Endothelial cell (in vitro differentiated cells): Measurements from ENCODE around the gene CLIC4. TPM values are rescaled to one million over a fixed set of nuclear protein-coding genes. Genes with fewer than 3 reads are reported as not detected.
"Not testable (repeated sequence)": the region's sequence is repeated elsewhere in the genome, so short reads cannot be mapped to it uniquely, and the experiment has no call there.

Experiments used
- DNase-seq: peaks from one replicate; pipeline ENCODE4 v3.0.0; 2021; ENCODE audit warnings: low spot score
- H3K27ac Mint-ChIP-seq: one replicate; pipeline ENCODE4 v1.8.0; 2021; ENCODE audit warnings: mixed read lengths, inconsistent platforms; ENCODE audit not compliant: unreplicated experiment
- H3K27me3 Mint-ChIP-seq: one replicate; pipeline ENCODE4 v1.8.0; 2021; ENCODE audit warnings: mild to moderate bottlenecking, moderate library complexity, mixed read lengths, inconsistent platforms; ENCODE audit not compliant: unreplicated experiment
- H3K36me3 Mint-ChIP-seq: one replicate; pipeline ENCODE4 v1.8.0; 2021; ENCODE audit warnings: mild to moderate bottlenecking, low read depth, mixed read lengths, inconsistent platforms; ENCODE audit not compliant: unreplicated experiment
- H3K4me1 Mint-ChIP-seq: one replicate; pipeline ENCODE4 v1.8.0; 2021; ENCODE audit warnings: mild to moderate bottlenecking, mixed read lengths, inconsistent platforms; ENCODE audit not compliant: unreplicated experiment
- H3K4me3 Mint-ChIP-seq: one replicate; pipeline ENCODE4 v1.8.0; 2021; ENCODE audit warnings: mild to moderate bottlenecking, mixed read lengths, inconsistent platforms; ENCODE audit not compliant: unreplicated experiment
- H3K9me3 Mint-ChIP-seq: one replicate; pipeline ENCODE4 v1.8.0; 2021; ENCODE audit warnings: mixed read lengths, inconsistent platforms; ENCODE audit not compliant: unreplicated experiment
- CTCF ChIP-seq: fragments of 200-600 bp; sonication (generic); IDR thresholded peaks from one replicate; pipeline ENCODE4 v1.5.0; 2021; ENCODE audit warnings: antibody characterized with exemption; ENCODE audit not compliant: unreplicated experiment
- total RNA-seq: library from RNA; stranded (reverse); fragmentation: NEBNext Ultra II Directional; extraction: Animal tissue kit (Norgen Biotek cat#: 25700); gene quantifications from one replicate; pipeline ENCODE4 v1.2.1, GENCODE V29; 2021; ENCODE audit not compliant: unreplicated experiment

Gene CLIC4
- total RNA-seq, 1 donor from 2014 or later = 109 TPM

GRCh38 chr1:24779689-24780464 is 34.6 kb downstream of the CLIC4 start:
- H3K27ac Mint-ChIP-seq = peak overlapping the region; percentile 22
- TF ChIP-seq CTCF = no peak
- no peaks in the 10 kb centered on the region for H3K36me3 Mint-ChIP-seq
- peaks cover 6% of the 10 kb centered on the region for H3K4me1 Mint-ChIP-seq
- H3K27me3 Mint-ChIP-seq = peaks cover 2% of the 10 kb centered on the region
- H3K4me3 Mint-ChIP-seq = no peak overlapping the region
- no peaks in the 10 kb centered on the region for H3K9me3 Mint-ChIP-seq
- DNase-seq = no peak

GRCh38 chr1:24780626-24781025 is 35.4 kb downstream of the CLIC4 start:
- not testable (repeated sequence) for H3K4me3 Mint-ChIP-seq, H3K27ac Mint-ChIP-seq, H3K9me3 Mint-ChIP-seq, H3K36me3 Mint-ChIP-seq, DNase-seq, H3K4me1 Mint-ChIP-seq, H3K27me3 Mint-ChIP-seq

- no peaks in the 10 kb centered on the region for H3K36me3 Mint-ChIP-seq
- no peaks in the 10 kb centered on the region for H3K4me1 Mint-ChIP-seq
- H3K27ac Mint-ChIP-seq = no peak overlapping the region
- H3K9me3 Mint-ChIP-seq = no peaks in the 10 kb centered on the region
- H3K4me3 Mint-ChIP-seq = no peak overlapping the region
- DNase-seq = no peak
- no peak for TF ChIP-seq CTCF
- peaks cover 3% of the 10 kb centered on the region for H3K27me3 Mint-ChIP-seq
Measured at GRCh38 chr1:24782689-24783088, 37.4 kb downstream of the CLIC4 start.

- H3K27me3 Mint-ChIP-seq = peaks cover 3% of the 10 kb centered on the region
- no peak for DNase-seq
- H3K4me3 Mint-ChIP-seq = no peak overlapping the region
- H3K9me3 Mint-ChIP-seq = no peaks in the 10 kb centered on the region
- TF ChIP-seq CTCF = no peak
- H3K36me3 Mint-ChIP-seq = no peaks in the 10 kb centered on the region
- H3K27ac Mint-ChIP-seq = no peak overlapping the region
- no peaks in the 10 kb centered on the region for H3K4me1 Mint-ChIP-seq
Measured at GRCh38 chr1:24783713-24784112, 38.5 kb downstream of the CLIC4 start.

- no peak for TF ChIP-seq CTCF
- Mint-ChIP-seq H3K9me3 (no peaks in the 10 kb centered on the region), H3K36me3 (no peaks in the 10 kb centered on the region), H3K27me3 (peaks cover 1% of the 10 kb centered on the region), H3K27ac (no peak overlapping the region), H3K4me1 (no peaks in the 10 kb centered on the region), H3K4me3 (no peak overlapping the region)
- DNase-seq = no peak
Measured at GRCh38 chr1:24786191-24786590, 40.9 kb downstream of the CLIC4 start.
